GM12878 (cell line): ENCODE data around the gene LRRC75A. TPM values are rescaled to one million over a fixed set of nuclear protein-coding genes. Genes with fewer than 3 reads are reported as not detected.

Source experiments
- ATAC-seq: fragments of 200-7000 bp; cut with Tn5 transposase; 3 replicates; pipeline ENCODE4 v1.9.1; 2020; ENCODE audit warnings: mild to moderate bottlenecking, moderate library complexity
- BruUV-seq: library from RNA; stranded (reverse); fragments of 400-500 nt; replicated peaks from 2 replicates; lab custom pipeline; 2021; lab: Mats Ljungman, UMichigan
- CTCF ChIA-PET: fragments of 300-600 bp; sonication (Branson Sonifier 250); formaldehyde crosslinking; extraction: SDS; loops from one replicate; lab custom pipeline; 2021; ENCODE audit warnings: inconsistent platforms; lab: Yijun Ruan, JAX
- POLR2A ChIA-PET: fragments of 350-600 bp; formaldehyde crosslinking; extraction: SDS; loops from one replicate; lab custom pipeline; 2021; ENCODE audit warnings: inconsistent platforms; lab: Charles Lee
- RAD21 ChIA-PET: fragments of 300-600 bp; sonication (Branson Sonifier 250); formaldehyde crosslinking; loops from one replicate; lab custom pipeline; 2023; ENCODE audit warnings: antibody characterized with exemption; ENCODE audit not compliant: unreplicated experiment; lab: Charles Lee
- SMC1A ChIA-PET: fragments of 300-600 bp; sonication (Branson Sonifier 250); formaldehyde crosslinking; loops from one replicate; lab custom pipeline; 2023; ENCODE audit not compliant: unreplicated experiment, uncharacterized antibody; lab: Charles Lee
- DNase-seq: peaks from one replicate; pipeline ENCODE4 v3.0.0-alpha.2; 2011; ENCODE audit warnings: low read depth, low spot score
- FAIRE-seq: peaks from 3 replicates; lab custom pipeline; 2011; peaks lifted over from hg19 to GRCh38; lab: Jason Lieb, UNC
- H2AFZ ChIP-seq: 2 replicates; pipeline ENCODE4 v1.6.0; 2011; ENCODE audit warnings: low read depth, low read length, control low read depth; ENCODE audit not compliant: control insufficient read depth
- H3K27ac ChIP-seq: 2 replicates; pipeline ENCODE4 v1.5.1; 2011; ENCODE audit warnings: control low read depth; ENCODE audit not compliant: control insufficient read depth, insufficient read depth
- H3K27me3 ChIP-seq, 2 experiments: replicated peaks in 1 of 2; 2 replicates each; pipeline versions ENCODE4 v1.6.0 to v1.6.1; 2011; ENCODE audit warnings: low read length in 1 of 2; ENCODE audit not compliant: control insufficient read depth in 2 of 2, insufficient read depth in 2 of 2
- H3K36me3 ChIP-seq, 2 experiments: 2 replicates each; pipeline ENCODE4 v1.5.1; 2011; ENCODE audit warnings: low read length in 1 of 2; ENCODE audit not compliant: control insufficient read depth in 2 of 2, insufficient read depth in 2 of 2
- H3K4me1 ChIP-seq: 2 replicates; pipeline ENCODE4 v1.6.1; 2011; ENCODE audit warnings: mild to moderate bottlenecking, low read length, moderate library complexity, mixed read lengths; ENCODE audit not compliant: control insufficient read depth, insufficient read depth
- H3K4me2 ChIP-seq: 2 replicates; pipeline ENCODE4 v1.6.0; 2011; ENCODE audit warnings: control low read depth; ENCODE audit not compliant: control insufficient read depth, insufficient read depth
- H3K4me3 ChIP-seq: fragments of 200-600 bp; sonication (generic); 2 replicates; pipeline ENCODE4 v1.5.1; 2016
- H3K79me2 ChIP-seq: 2 replicates; pipeline ENCODE4 v1.6.0; 2011; ENCODE audit warnings: low read length; ENCODE audit not compliant: control insufficient read depth, insufficient read depth
- H3K9ac ChIP-seq: 2 replicates; pipeline ENCODE4 v1.8.0; 2011; ENCODE audit warnings: low read length, control low read depth, mixed read lengths; ENCODE audit not compliant: control insufficient read depth, insufficient read depth
- H3K9me3 ChIP-seq: replicated peaks from 3 replicates; pipeline ENCODE4 v1.5.1; 2011; ENCODE audit warnings: mild to moderate bottlenecking, low read length; ENCODE audit not compliant: control insufficient read depth, insufficient read depth
- H4K20me1 ChIP-seq: 2 replicates; pipeline ENCODE4 v1.6.0; 2011; ENCODE audit not compliant: control insufficient read depth, insufficient read depth
- CEBPB ChIP-seq, 2 experiments: fragments of 150-350 bp in 1 of 2; IDR thresholded peaks; 2 replicates each; pipeline ENCODE4 v1.6.1; 2012 to 2014; ENCODE audit warnings: low read depth in 2 of 2, low read length in 2 of 2, borderline replicate concordance in 1 of 2, inconsistent platforms in 1 of 2
- CHD2 ChIP-seq: IDR thresholded peaks from 2 replicates; pipeline ENCODE4 v1.6.1; 2011; ENCODE audit warnings: low read depth, low read length, improper control_type of control experiment, borderline replicate concordance
- DPF2 ChIP-seq: fragments of 450-650 bp; IDR thresholded peaks from 2 replicates; pipeline ENCODE4 v1.6.1; 2017; ENCODE audit warnings: mild to moderate bottlenecking
- FOXM1 ChIP-seq: IDR thresholded peaks from 2 replicates; pipeline ENCODE4 v1.6.1; 2012; ENCODE audit warnings: low read depth, mild to moderate bottlenecking, inconsistent platforms, low read length, moderate library complexity
- HDGF ChIP-seq: fragments of 450-650 bp; IDR thresholded peaks from 2 replicates; pipeline ENCODE4 v1.6.1; 2016; ENCODE audit warnings: antibody characterized with exemption
- MYB ChIP-seq: fragments of 150-350 bp; IDR thresholded peaks from 2 replicates; pipeline ENCODE4 v1.6.1; 2014; ENCODE audit warnings: mild to moderate bottlenecking, low read depth, low read length, borderline replicate concordance
- RCOR1 ChIP-seq: conservative IDR thresholded peaks from 2 replicates; pipeline ENCODE4 v1.6.1; 2012; ENCODE audit warnings: low read depth, low read length, improper control_type of control experiment
- SIX5 ChIP-seq: IDR thresholded peaks from 2 replicates; pipeline ENCODE4 v1.6.1; 2011; ENCODE audit warnings: mild to moderate bottlenecking, low read depth, low read length, moderate library complexity; ENCODE audit not compliant: severe bottlenecking
- SMAD5 ChIP-seq: IDR thresholded peaks from 2 replicates; pipeline ENCODE4 v1.6.1; 2016; ENCODE audit warnings: antibody characterized with exemption, low read depth
- SPI1 ChIP-seq: IDR thresholded peaks from 2 replicates; pipeline ENCODE4 v1.6.1; 2011; ENCODE audit warnings: low read depth, mild to moderate bottlenecking, low read length, moderate library complexity, borderline replicate concordance; ENCODE audit not compliant: insufficient read depth
- TARDBP ChIP-seq: IDR thresholded peaks from 2 replicates; pipeline ENCODE4 v1.6.1; 2016; ENCODE audit warnings: borderline replicate concordance
- ZNF384 ChIP-seq: IDR thresholded peaks from 2 replicates; pipeline ENCODE4 v1.6.1; 2012; ENCODE audit warnings: low read depth, mild to moderate bottlenecking, low read length, improper control_type of control experiment, borderline replicate concordance
- WGBS: methylation state at CpG from one replicate; pipeline ENCODE4 v1.1.6; 2016; ENCODE audit warnings: low lambda C conversion rate; ENCODE audit not compliant: insufficient replicate concordance, insufficient coverage; ENCODE audit errors: missing lambda C conversion rate; 5-methylcytosine and 5-hydroxymethylcytosine counted together
- in situ Hi-C: fragments of 300-500 bp; cut with MboI; formaldehyde crosslinking; loops from 9 replicates; pipeline ENCODE4 v1.14.3; 2018; ENCODE audit warnings: mixed read lengths
- intact Hi-C: fragments of 100-400 bp; cut with micrococcal nuclease; formaldehyde crosslinking; loops from one replicate; pipeline ENCODE4 v1.14.2; 2022; ENCODE audit not compliant: unreplicated experiment
- polyA plus RNA-seq, 11 experiments: library from polyadenylated mRNA; depleted of rRNA in 4 of 11; unstranded in 6 of 11; stranded (reverse) in 5 of 11; fragments of >200 nt; fragmentation: Nextera tagmentation in 4 of 11; fragmentation: Illumina TruSeq in 1 of 11; extraction: Ambion mirVana in 4 of 11; extraction: Trizol in 1 of 11; gene quantifications; 1 replicate in 1 of 11; 2 replicates in 10 of 11; pipeline versions ENCODE4 v1.2.1 to v1.2.3, GENCODE V29; 2011 to 2016; ENCODE audit warnings: inconsistent platforms in 2 of 11, missing spikeins in 2 of 11, low read depth in 1 of 11
- total RNA-seq, 4 experiments: library from RNA; depleted of rRNA in 3 of 4; stranded (reverse); fragments of >200 nt in 3 of 4; fragmentation: Illumina TruSeq in 1 of 4; extraction: Trizol in 1 of 4; gene quantifications; 2 replicates each; pipeline versions ENCODE4 v1.2.1 to v1.2.3, GENCODE V29; 2013 to 2021
- TF ChIP-seq, protein P1 (sequence below): IDR thresholded peaks from 2 replicates; pipeline ENCODE4 v1.6.1; 2011; ENCODE audit warnings: low read depth, mild to moderate bottlenecking, low read length, moderate library complexity, borderline replicate concordance; ENCODE audit errors: extremely low read depth
- TF ChIP-seq, protein P2 (sequence below): fragments of 150-350 bp; IDR thresholded peaks from 2 replicates; pipeline ENCODE4 v1.6.1; 2014; ENCODE audit warnings: mild to moderate bottlenecking, low read depth, low read length
- TF ChIP-seq, protein P3 (sequence below): fragments of 450-650 bp; IDR thresholded peaks from 2 replicates; pipeline ENCODE4 v1.6.1; 2017; ENCODE audit warnings: mild to moderate bottlenecking, low read depth, inconsistent platforms; ENCODE audit not compliant: poor library complexity, severe bottlenecking

The LRRC75A gene
- total and polyA plus RNA-seq, 10 of the 15 experiments (the other 5 are each of a cell fraction or from before 2014, with no cell fraction given): 0.01 to 1.3 (median 0.09) TPM; not detected in 2

DNA sequence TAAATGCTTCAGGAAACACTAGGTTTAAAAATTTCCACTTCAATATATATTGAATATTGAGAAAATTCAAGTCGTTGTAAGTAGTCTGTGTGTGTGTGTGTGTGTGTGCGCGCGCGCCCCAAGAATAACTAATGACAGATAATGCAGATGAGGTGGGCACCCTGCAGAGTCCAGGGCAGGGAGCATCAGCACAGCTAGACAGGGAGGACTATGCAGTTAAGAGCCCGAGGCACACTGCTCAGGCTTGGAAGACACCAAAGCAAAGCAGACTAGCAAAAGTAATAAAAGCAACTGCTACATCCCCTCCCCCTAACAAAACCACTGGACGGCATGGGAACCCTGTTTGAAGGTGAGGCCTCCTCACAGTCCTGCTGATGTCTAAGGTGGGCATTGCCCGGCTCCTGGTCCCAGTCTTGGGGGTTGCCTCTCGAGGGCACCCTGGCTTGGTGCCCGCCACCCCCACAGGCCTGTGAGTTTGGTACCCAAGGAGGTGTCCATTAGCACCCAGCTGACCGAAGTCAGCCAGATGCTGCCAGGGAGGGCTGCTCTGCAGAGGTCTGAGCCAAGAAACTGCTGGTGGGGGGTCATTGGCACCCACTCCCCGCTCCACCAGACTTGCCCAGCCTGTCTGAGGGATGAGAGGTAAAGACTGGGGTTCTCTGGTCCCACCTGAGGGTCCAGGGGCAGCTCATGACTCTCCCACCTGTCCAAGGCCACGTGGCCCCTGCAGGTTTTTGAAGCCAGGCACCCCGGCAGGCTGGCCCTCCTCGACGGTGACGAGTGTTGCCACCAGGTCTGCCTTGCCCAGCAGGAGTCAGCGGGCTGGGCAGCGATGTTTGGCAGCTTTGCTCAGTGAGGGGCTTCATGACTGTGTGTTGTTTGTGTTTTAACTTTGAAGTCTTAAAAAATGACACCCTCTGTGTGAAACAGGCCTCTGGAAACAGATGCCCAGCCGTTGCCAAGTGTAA lies 18.7 kb downstream of the LRRC75A start:
- H4K20me1 ChIP-seq: no peaks in the 10 kb centered on the region
- H3K36me3 ChIP-seq: no peaks in the 10 kb centered on the region
- 43% methylated on average over 20 of the region's 20 CpGs for WGBS
- H2AFZ ChIP-seq: no peak overlapping the region
- H3K4me2 ChIP-seq: no peak overlapping the region
- TF ChIP-seq, protein P1, sequence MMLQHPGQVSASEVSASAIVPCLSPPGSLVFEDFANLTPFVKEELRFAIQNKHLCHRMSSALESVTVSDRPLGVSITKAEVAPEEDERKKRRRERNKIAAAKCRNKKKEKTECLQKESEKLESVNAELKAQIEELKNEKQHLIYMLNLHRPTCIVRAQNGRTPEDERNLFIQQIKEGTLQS: no peak
- TF ChIP-seq SMAD5 (no peak), TARDBP (no peak), CHD2 (no peak), ZNF384 (no peak), SIX5 (no peak), CEBPB (IDR thresholded peaks at IDR 0.05; ENCODE audit: borderline replicate concordance in 1 of 2, low read depth in 2 of 2, low read length in 2 of 2) (no peak), HDGF (no peak), DPF2 (no peak), MYB (no peak), FOXM1 (no peak), RCOR1 (no peak), SPI1 (no peak)
- TF ChIP-seq, protein P2, sequence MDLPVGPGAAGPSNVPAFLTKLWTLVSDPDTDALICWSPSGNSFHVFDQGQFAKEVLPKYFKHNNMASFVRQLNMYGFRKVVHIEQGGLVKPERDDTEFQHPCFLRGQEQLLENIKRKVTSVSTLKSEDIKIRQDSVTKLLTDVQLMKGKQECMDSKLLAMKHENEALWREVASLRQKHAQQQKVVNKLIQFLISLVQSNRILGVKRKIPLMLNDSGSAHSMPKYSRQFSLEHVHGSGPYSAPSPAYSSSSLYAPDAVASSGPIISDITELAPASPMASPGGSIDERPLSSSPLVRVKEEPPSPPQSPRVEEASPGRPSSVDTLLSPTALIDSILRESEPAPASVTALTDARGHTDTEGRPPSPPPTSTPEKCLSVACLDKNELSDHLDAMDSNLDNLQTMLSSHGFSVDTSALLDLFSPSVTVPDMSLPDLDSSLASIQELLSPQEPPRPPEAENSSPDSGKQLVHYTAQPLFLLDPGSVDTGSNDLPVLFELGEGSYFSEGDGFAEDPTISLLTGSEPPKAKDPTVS: no peak
- TF ChIP-seq, protein P3, sequence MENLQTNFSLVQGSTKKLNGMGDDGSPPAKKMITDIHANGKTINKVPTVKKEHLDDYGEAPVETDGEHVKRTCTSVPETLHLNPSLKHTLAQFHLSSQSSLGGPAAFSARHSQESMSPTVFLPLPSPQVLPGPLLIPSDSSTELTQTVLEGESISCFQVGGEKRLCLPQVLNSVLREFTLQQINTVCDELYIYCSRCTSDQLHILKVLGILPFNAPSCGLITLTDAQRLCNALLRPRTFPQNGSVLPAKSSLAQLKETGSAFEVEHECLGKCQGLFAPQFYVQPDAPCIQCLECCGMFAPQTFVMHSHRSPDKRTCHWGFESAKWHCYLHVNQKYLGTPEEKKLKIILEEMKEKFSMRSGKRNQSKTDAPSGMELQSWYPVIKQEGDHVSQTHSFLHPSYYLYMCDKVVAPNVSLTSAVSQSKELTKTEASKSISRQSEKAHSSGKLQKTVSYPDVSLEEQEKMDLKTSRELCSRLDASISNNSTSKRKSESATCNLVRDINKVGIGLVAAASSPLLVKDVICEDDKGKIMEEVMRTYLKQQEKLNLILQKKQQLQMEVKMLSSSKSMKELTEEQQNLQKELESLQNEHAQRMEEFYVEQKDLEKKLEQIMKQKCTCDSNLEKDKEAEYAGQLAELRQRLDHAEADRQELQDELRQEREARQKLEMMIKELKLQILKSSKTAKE: no peak
- TF ChIP-seq, all 136 proteins: peak for 0
- H3K9me3 ChIP-seq: no peaks in the 10 kb centered on the region
- H3K79me2 ChIP-seq: no peaks in the 10 kb centered on the region
- no peak for ATAC-seq
- no peak overlapping the region for H3K27ac ChIP-seq
- no peak for DNase-seq
- ChIA-PET SMC1A (no interaction called here), RAD21 (no interaction called here), CTCF (interaction anchor here (1.1 to 1.6 kb wide), 2 partner anchors 48 to 110 kb away, joined by 3 to 5 read pairs; no protein-coding TSS in a partner anchor), POLR2A (no interaction called here)
- H3K9ac ChIP-seq: no peak overlapping the region
- no peaks in the 10 kb centered on the region for H3K4me1 ChIP-seq
- intact Hi-C loops (no loop called here), in situ Hi-C loops (no loop called here)
- no TSS peak for BruUV-seq
- no peak for FAIRE-seq
- H3K4me3 ChIP-seq: no peak overlapping the region
- no peaks in the 10 kb centered on the region for H3K27me3 ChIP-seq
